H54 (cell line): ENCODE data around the gene FAM222A.

Experiments used
- DNase-seq: peaks from one replicate; pipeline ENCODE4 v3.0.0; 2011; ENCODE audit warnings: low spot score, mixed read lengths; ENCODE audit not compliant: insufficient read length
- FAIRE-seq: peaks from 3 replicates; lab custom pipeline; 2011; peaks lifted over from hg19 to GRCh38; lab: Jason Lieb, UNC
- POLR2A ChIP-seq: IDR thresholded peaks from 2 replicates; pipeline ENCODE4 v1.6.1; 2011; ENCODE audit warnings: low read depth, mild to moderate bottlenecking, low read length

The FAM222A gene

GRCh38 chr12:109729371-109729781 lies 15.8 kb downstream of the FAM222A start:
- DNase-seq, result no peak
- no peak for TF ChIP-seq POLR2A
- FAIRE-seq, result no peak

- FAIRE-seq (no peak), DNase-seq (no peak)
- TF ChIP-seq POLR2A, result no peak
These were observed 16.2 kb downstream of the FAM222A start for GRCh38 chr12:109729801-109730200.

DNA sequence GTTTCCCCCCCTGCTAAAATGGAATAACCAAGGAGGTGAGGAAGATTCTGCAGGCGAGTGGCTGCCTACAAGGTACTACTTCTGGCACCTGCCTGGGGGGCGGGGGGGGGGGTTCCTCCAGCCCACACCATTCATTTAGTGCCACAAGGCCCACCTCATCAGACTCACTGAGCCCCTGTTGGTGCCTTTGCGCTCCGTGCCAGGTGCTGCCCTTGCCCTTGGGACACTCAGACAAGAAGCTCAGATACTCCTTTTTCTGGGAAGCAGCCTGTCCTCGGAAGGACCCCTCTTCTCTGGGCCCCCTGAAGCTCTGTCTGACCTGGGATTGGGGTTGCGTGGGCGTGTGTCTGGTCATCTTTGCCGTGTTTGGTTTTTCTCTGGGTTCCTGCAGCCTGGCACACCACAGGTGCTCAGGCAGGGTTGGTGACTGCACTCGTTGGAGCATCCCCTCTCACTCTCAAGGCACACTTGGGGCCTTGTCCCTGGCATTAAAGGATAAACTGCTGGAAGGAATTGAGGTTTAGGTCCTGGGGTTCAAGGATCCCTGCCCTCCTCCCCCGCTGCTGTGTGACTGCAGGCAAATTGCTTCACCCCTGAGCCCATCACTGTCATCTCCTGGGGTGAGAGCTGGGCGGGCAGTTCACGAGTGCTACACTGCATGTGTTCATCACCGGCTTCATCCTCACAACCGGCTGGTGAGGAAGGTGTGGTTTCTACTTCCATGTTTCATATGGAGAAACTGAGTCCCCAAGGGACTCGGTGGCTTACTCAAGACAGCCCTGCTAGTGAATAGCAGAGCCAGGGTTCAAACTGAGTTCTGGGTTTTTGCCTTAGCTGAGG lies 16.9 kb downstream of the FAM222A start:
- no peak for FAIRE-seq
- no peak for TF ChIP-seq POLR2A
- DNase-seq, result no peak

- DNase-seq (no peak), FAIRE-seq (no peak)
- TF ChIP-seq POLR2A, result no peak
These were observed 17.7 kb downstream of the FAM222A start for GRCh38 chr12:109731231-109731731.

GRCh38 chr12:109731806-109732205 lies 18.2 kb downstream of the FAM222A start:
- no peak for FAIRE-seq
- no peak for TF ChIP-seq POLR2A
- no peak for DNase-seq

GRCh38 chr12:109732321-109733305 lies 19.0 kb downstream of the FAM222A start:
- no peak for DNase-seq
- FAIRE-seq, result no peak

DNA sequence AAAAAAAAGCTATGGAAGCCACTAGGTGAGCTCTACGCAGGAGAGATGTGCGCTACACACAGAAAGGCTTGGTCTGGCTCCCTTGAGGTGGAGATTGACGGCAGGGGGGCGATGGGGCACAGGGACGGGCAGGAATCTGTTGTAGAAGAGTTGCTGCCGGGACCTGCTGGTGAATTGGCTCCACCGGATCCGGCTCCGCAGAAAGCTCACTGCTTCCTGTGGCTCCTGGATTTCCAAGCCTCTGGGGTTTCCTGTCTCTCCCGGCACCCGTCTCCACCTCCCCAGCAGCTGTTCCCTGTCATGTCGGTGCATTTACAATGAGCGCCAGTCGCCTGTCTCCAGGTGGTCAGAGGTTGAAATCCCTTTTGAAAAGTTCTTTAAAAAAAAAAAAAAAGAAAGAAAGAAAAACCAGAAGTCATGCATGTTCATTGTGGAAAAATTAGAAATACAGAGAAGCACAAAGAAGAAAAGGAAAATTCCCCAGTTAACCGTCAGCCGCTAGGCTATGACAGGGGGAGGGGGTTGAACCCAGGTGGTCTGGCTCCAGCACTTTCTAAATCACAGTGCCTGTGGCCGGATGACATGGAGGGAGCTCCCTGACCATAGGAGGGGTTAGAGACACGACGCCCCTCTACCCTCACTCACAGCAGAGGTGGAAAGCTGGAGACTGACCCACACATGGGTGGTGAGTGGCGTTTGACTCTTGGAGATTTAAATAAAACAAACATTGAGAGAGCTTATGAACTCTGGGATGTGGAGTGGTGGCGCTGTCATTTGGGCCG lies 20.8 kb downstream of the FAM222A start:
- TF ChIP-seq POLR2A, result no peak
- no peak for DNase-seq
- no peak for FAIRE-seq

More at GRCh38 chr12:109732321-109733305, 19.0 kb downstream of the FAM222A start:
- TF ChIP-seq POLR2A, result no peak

DNA sequence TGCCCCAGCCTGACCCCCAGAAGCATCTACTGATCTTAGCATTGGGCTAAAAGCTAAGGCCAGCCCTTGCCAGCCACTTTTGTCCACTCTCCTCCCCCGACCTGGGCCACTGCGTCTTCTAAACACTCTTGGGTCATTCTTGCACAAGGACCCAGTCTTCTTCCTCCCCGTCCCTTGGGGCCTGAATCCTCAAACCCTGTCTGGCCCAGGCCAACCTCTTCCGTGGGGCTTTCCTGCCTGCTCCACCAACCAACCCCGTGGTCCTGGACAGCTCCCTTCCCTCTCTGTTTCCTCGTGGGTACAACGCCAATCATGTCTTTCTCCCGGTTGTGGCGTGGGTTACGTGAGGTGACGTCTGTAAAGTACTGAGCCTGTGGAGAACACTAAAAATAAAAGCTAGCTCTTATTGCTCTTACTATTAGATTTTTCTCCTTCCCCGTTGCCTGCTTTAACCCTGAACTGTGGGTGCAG lies 21.5 kb downstream of the FAM222A start:
- no peak for FAIRE-seq
- no peak for DNase-seq

DNA sequence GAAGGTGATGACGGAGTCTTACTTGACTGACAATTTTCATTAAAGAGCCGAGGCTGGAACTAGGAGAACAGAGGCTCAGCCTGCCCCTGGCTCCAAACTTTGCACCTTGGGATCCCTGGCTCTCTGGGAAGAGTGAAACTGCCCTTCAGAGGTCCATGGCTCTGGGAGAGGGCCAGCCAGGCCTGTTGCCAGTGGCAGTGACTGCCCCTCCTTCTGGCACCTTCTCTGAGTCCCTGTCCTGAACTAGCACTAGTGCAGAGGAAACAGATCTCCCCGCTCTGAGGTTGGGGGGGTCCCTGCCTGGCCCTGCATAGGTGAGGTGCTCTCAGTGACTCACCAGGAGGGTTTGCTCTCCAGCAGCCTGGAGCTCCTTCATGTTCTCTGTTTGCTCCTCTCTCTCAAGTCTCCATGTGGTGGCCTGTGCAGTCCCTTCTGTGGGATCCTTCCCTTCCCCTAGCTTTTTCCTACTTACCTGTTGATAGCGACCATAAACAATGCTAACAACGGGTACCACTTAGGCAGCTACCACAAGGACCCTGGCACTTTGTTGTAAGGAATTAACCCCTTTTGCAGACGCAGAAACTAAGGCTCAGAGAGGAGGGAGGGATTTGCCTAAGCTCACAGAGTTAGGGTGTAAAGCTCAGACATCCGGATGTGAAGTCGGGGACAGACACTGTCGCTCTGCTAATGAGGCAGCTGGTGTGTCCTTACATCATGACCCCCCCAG lies 22.4 kb downstream of the FAM222A start:
- DNase-seq, result no peak
- no peak for FAIRE-seq
- TF ChIP-seq POLR2A, result no peak

More for the DNA sequence above, 21.5 kb downstream of the FAM222A start:
- TF ChIP-seq POLR2A, result no peak

DNA sequence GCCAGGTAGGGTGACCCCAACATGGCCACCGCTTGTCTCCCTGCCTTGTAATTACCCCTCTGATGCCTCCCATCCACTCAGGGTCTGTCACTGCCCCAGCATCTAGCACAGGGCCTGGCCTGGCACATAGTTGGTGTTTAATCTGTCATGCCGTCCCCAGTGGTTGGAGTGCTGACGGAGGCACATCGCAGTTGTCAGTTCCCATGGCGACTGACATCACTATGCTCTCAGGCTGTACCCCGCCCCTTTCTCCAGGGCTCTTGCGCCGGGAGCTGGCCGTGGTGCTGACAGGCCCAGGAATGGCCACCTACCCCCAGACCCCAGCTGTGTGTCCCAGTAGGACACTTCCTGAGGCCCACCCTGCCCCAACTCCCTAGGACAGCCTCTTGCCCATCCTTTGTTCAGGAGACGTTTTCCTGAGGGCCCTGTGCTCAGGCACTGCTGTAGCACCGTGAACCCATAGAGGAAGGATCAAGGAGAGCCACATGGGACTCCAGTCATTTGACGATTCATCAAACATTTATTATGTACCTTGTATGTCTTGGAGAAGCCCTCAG lies 23.0 kb downstream of the FAM222A start:
- no peak for DNase-seq
- no peak for FAIRE-seq
- no peak for TF ChIP-seq POLR2A

DNA sequence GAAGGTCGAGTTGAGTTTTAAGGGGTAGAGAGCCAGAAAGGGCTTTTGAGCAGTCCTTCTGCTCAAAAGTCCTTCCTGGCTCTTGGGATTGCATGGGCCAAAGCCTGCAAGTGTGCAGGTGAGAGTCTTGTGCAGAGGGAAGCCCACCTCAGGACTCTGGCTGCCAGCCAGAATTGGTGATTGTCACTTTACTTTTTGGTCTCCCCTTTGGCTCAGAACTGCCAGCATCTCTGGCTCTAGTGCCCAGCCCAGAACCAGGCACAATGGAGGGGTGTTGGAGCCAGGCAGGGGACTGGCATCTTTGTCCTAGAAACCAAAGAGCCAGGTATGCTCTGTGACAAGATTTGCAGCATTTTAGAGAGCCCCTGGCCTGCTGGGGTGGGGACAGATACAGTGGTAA lies 23.5 kb downstream of the FAM222A start:
- no peak for TF ChIP-seq POLR2A
- no peak for FAIRE-seq
- no peak for DNase-seq

DNA sequence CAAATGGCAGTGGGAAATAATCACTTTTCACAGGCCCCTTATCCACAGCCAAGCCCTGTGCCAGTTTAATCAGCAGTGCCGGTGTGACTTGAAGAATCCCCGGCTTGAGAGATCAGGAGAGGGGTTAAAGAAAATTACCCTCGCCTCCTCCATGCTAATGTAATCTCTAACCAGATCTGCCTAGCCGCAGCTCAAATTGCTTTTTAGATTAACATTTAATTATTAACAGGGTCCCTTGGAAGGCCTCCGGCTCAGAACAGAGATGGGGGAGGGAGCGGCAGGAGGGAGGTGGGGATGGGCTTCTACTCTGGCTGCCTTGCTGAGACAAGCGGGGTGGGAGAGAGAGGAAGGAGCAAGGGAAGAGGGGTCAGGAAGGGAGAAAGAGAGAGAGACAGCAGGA lies 24.0 kb downstream of the FAM222A start:
- TF ChIP-seq POLR2A, result no peak
- no peak for FAIRE-seq

More for the DNA sequence above, 24.0 kb downstream of the FAM222A start:
- no peak for DNase-seq
